Left ventricle myocardium inferior (tissue), 1 donor: Measurements from ENCODE around the gene PMPCB. TPM values are rescaled to one million over a fixed set of nuclear protein-coding genes. Genes with fewer than 3 reads are reported as not detected.

Experiments
- DNase-seq: peaks from one replicate; pipeline ENCODE4 v3.0.0-alpha.2; 2020
- H3K27ac ChIP-seq: fragments of 200-600 bp; replicated peaks from 2 replicates; pipeline ENCODE4 v1.8.0; 2021
- H3K27me3 ChIP-seq: fragments of 200-600 bp; 2 replicates; pipeline ENCODE4 v1.8.0; 2021; ENCODE audit warnings: low read depth
- H3K36me3 ChIP-seq: fragments of 200-600 bp; 2 replicates; pipeline ENCODE4 v1.8.0; 2021
- H3K4me1 ChIP-seq: fragments of 200-600 bp; 2 replicates; pipeline ENCODE4 v1.8.0; 2021
- H3K4me3 ChIP-seq: fragments of 200-600 bp; 2 replicates; pipeline ENCODE4 v1.8.0; 2021; ENCODE audit warnings: mild to moderate bottlenecking, moderate library complexity
- H3K9me3 ChIP-seq: fragments of 200-600 bp; replicated peaks from 2 replicates; pipeline ENCODE4 v1.8.0; 2021
- intact Hi-C: fragments of 100-400 bp; cut with micrococcal nuclease; formaldehyde crosslinking; loops from one replicate; pipeline ENCODE4 v1.11.0; 2022
- total RNA-seq: library from RNA; stranded (reverse); fragmentation: NEBNext Ultra II Directional; extraction: Animal tissue kit (Norgen Biotek cat#: 25700); gene quantifications from one replicate; pipeline ENCODE4 v1.2.1, GENCODE V29; 2021
- TF ChIP-seq, protein P1 (sequence below): fragments of 200-600 bp; IDR thresholded peaks from 2 replicates; pipeline ENCODE4 v1.8.0; 2021; ENCODE audit warnings: antibody characterized with exemption, mild to moderate bottlenecking, borderline replicate concordance
- donor health status: DM: no; HTN: yes; CAD: no; lungs with severe emphysema.

PMPCB gene
- total RNA-seq, 1 donor from 2014 or later = 78.1 TPM

- Histone ChIP-seq H3K27ac (no peak overlapping the region), H3K27me3 (no peaks in the 10 kb centered on the region), H3K36me3 (peaks cover 98% of the 10 kb centered on the region), H3K4me1 (no peaks in the 10 kb centered on the region), H3K9me3 (no peaks in the 10 kb centered on the region), H3K4me3 (no peak overlapping the region)
- intact Hi-C loops = no loop called here
- DNase-seq = no peak
- TF ChIP-seq, protein P1, sequence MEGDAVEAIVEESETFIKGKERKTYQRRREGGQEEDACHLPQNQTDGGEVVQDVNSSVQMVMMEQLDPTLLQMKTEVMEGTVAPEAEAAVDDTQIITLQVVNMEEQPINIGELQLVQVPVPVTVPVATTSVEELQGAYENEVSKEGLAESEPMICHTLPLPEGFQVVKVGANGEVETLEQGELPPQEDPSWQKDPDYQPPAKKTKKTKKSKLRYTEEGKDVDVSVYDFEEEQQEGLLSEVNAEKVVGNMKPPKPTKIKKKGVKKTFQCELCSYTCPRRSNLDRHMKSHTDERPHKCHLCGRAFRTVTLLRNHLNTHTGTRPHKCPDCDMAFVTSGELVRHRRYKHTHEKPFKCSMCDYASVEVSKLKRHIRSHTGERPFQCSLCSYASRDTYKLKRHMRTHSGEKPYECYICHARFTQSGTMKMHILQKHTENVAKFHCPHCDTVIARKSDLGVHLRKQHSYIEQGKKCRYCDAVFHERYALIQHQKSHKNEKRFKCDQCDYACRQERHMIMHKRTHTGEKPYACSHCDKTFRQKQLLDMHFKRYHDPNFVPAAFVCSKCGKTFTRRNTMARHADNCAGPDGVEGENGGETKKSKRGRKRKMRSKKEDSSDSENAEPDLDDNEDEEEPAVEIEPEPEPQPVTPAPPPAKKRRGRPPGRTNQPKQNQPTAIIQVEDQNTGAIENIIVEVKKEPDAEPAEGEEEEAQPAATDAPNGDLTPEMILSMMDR = no peak
These were observed 10.4 kb downstream of the PMPCB start for GRCh38 chr7:103307503-103308231.

DNA sequence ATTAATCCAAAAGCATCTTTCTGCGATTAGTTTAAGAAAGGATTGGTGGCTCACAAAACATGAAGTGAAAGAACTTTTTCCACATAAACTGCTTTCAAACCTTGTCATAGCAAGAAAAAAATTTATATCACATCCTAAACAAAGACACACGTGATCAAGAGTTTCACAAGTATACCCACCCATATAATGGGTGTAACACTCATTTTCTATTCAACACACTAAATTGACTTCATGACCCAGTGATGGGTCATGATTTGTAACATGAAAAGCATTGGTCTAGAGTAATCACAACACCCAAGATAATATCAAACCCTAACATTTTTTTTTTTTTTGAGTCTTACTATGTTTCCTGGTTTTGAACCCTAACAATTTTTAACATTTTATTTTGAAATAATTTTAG is 17.6 kb downstream of the PMPCB start:
- Histone ChIP-seq H3K4me3 (no peak overlapping the region), H3K27ac (no peak overlapping the region), H3K9me3 (no peaks in the 10 kb centered on the region), H3K27me3 (no peaks in the 10 kb centered on the region), H3K36me3 (peaks cover 99% of the 10 kb centered on the region), H3K4me1 (peaks cover 14% of the 10 kb centered on the region)
- intact Hi-C loops = no loop called here
- DNase-seq = no peak
- TF ChIP-seq, protein P1 = no peak

DNA sequence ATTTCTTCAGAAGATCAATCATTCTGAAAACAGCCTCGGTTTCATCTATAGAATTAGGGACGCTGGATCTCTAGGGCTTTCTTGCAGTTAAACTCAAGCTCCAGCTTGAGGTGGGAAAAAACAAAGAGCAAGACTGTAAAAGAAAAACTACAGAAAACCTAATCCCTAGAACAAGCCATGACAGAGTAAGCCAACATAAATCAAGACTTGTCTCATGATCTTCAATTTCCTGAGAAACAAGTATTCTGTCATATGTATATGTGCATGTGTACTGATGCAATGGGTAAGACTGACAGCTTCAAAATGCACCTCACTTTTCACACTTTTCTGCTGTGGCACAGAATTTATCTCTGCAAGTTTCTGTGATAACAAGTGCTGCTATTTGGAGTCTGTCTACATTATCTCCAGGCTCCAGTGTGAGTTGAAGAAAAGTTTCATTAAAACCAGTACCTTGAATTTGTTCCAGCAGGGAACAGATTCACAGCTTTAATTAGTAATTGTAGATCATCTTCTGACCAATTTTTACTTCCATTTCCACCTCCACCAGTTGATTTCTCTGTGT is 19.2 kb downstream of the PMPCB start:
- no peak overlapping the region for H3K4me3 ChIP-seq
- TF ChIP-seq, protein P1 = no peak
- H3K36me3 ChIP-seq = peaks cover 99% of the 10 kb centered on the region
- DNase-seq = no peak
- no peaks in the 10 kb centered on the region for H3K27me3 ChIP-seq
- no peak overlapping the region for H3K27ac ChIP-seq
- intact Hi-C loops = no loop called here
- H3K9me3 ChIP-seq = no peaks in the 10 kb centered on the region
- H3K4me1 ChIP-seq = peaks cover 14% of the 10 kb centered on the region

- H3K27ac ChIP-seq = no peak overlapping the region
- TF ChIP-seq, protein P1 = no peak
- no peaks in the 10 kb centered on the region for H3K27me3 ChIP-seq
- H3K4me3 ChIP-seq = no peak overlapping the region
- peaks cover 14% of the 10 kb centered on the region for H3K4me1 ChIP-seq
- H3K36me3 ChIP-seq = peaks cover 99% of the 10 kb centered on the region
- intact Hi-C loops = no loop called here
- H3K9me3 ChIP-seq = no peaks in the 10 kb centered on the region
- no peak for DNase-seq
These were observed 19.8 kb downstream of the PMPCB start for GRCh38 chr7:103317009-103317408.

- TF ChIP-seq, protein P1 = no peak
- Histone ChIP-seq H3K4me1 (no peaks in the 10 kb centered on the region), H3K4me3 (no peak overlapping the region), H3K27me3 (no peaks in the 10 kb centered on the region), H3K27ac (no peak overlapping the region), H3K9me3 (no peaks in the 10 kb centered on the region), H3K36me3 (peaks cover 70% of the 10 kb centered on the region)
- DNase-seq = no peak
- intact Hi-C loops = no loop called here
These were observed 28.5 kb downstream of the PMPCB start for GRCh38 chr7:103325744-103326143.
